ENCODE measurements around the gene HOXA3. TPM values are rescaled to one million over a fixed set of nuclear protein-coding genes. Genes with fewer than 3 reads are reported as not detected.

HOXA3 gene
- total RNA-seq, 4 donors from 2014 or later = 3.6 to 8.7 (median 6.6) TPM

GRCh38 chr7:27137640-27138315, 14.6 kb downstream of the HOXA3 start:
- H3K4me1 ChIP-seq = peaks cover 14 to 64% (median 14%) of the 10 kb centered on the region in 3 donors

DNA sequence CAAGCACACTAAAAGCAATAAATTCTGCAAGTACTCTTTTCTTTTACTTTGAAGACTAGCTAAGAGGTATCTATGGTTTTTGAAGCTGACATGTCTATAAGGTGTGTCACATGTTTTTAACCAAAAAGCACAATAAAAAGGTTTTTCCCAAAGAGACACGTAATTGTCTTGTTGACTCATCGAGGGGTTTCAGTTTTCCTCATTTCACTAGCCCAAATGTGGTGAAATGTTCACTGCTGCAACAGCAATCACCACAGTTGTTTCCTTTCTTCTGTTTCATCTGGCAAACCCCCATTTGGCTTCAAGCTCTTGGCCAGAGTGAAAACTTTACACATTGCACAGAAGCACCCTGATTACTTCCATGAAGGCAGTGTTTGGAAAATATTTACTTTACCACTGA, 18.0 kb downstream of the HOXA3 start:
- peaks cover 14 to 61% (median 18%) of the 10 kb centered on the region in 3 donors for H3K4me1 ChIP-seq
- peak overlapping the region in 3 of 4 donors; percentile 16 to 63 (median 56) for H3K27ac ChIP-seq
- H3K36me3 ChIP-seq = no peaks in the 10 kb centered on the region
- H3K27me3 ChIP-seq = peaks cover 0 to 16% (median 0%) of the 10 kb centered on the region in 4 donors
- DNase-seq = no peak
- H3K4me3 ChIP-seq = no peak overlapping the region
- WGBS, 2 donors = 0 to 2% methylated on average over 2 of the region's 2 CpGs
- TF ChIP-seq, protein P1, sequence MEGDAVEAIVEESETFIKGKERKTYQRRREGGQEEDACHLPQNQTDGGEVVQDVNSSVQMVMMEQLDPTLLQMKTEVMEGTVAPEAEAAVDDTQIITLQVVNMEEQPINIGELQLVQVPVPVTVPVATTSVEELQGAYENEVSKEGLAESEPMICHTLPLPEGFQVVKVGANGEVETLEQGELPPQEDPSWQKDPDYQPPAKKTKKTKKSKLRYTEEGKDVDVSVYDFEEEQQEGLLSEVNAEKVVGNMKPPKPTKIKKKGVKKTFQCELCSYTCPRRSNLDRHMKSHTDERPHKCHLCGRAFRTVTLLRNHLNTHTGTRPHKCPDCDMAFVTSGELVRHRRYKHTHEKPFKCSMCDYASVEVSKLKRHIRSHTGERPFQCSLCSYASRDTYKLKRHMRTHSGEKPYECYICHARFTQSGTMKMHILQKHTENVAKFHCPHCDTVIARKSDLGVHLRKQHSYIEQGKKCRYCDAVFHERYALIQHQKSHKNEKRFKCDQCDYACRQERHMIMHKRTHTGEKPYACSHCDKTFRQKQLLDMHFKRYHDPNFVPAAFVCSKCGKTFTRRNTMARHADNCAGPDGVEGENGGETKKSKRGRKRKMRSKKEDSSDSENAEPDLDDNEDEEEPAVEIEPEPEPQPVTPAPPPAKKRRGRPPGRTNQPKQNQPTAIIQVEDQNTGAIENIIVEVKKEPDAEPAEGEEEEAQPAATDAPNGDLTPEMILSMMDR (IDR thresholded peaks at IDR 0.05) = no peak
- no peak for TF ChIP-seq POLR2A (IDR thresholded peaks at IDR 0.05)
- no peaks in the 10 kb centered on the region for H3K9me3 ChIP-seq
- intact Hi-C loops (cut with DNase I) = no loop called here

More at GRCh38 chr7:27137640-27138315, 14.6 kb downstream of the HOXA3 start:
- Histone ChIP-seq H3K27me3 (peaks cover 0 to 41% (median 0%) of the 10 kb centered on the region in 4 donors), H3K36me3 (no peaks in the 10 kb centered on the region), H3K4me3 (no peak overlapping the region), H3K9me3 (no peaks in the 10 kb centered on the region), H3K27ac (peak overlapping the region in 3 of 4 donors; percentile 79 to 92 (median 86))
- TF ChIP-seq POLR2A (IDR thresholded peaks at IDR 0.05) = no peak
- TF ChIP-seq, protein P1 (IDR thresholded peaks at IDR 0.05) = no peak
- DNase-seq = no peak
- WGBS, 2 donors = 90% methylated on average over 2 of the region's 2 CpGs
- intact Hi-C loops (cut with DNase I) = no loop called here

- peaks cover 14 to 69% (median 20%) of the 10 kb centered on the region in 3 donors for H3K4me1 ChIP-seq
- H3K36me3 ChIP-seq = no peaks in the 10 kb centered on the region
- peaks cover 0 to 9% (median 0%) of the 10 kb centered on the region in 4 donors for H3K27me3 ChIP-seq
- no peak for DNase-seq
- H3K4me3 ChIP-seq = no peak overlapping the region
- 72 to 77% methylated on average over 18 of the region's 18 CpGs for WGBS, 2 donors
- peak overlapping the region in 3 of 4 donors; percentile 16 to 63 (median 56) for H3K27ac ChIP-seq
- H3K9me3 ChIP-seq = no peaks in the 10 kb centered on the region
- TF ChIP-seq, protein P1 (IDR thresholded peaks at IDR 0.05) = no peak
- TF ChIP-seq POLR2A (IDR thresholded peaks at IDR 0.05) = no peak
- intact Hi-C loops (cut with DNase I) = no loop called here
Observed at GRCh38 chr7:27133409-27134231, 18.8 kb downstream of the HOXA3 start.

GRCh38 chr7:27132978-27133377, 19.4 kb downstream of the HOXA3 start:
- Histone ChIP-seq H3K36me3 (no peaks in the 10 kb centered on the region), H3K4me1 (peaks cover 14 to 75% (median 27%) of the 10 kb centered on the region in 3 donors), H3K9me3 (no peaks in the 10 kb centered on the region), H3K4me3 (no peak overlapping the region), H3K27ac (no peak overlapping the region), H3K27me3 (peaks cover 0 to 9% (median 0%) of the 10 kb centered on the region in 4 donors)
- no peak for DNase-seq
- 77 to 81% methylated on average over 6 of the region's 6 CpGs for WGBS, 2 donors
- TF ChIP-seq, protein P1 (IDR thresholded peaks at IDR 0.05) = no peak
- TF ChIP-seq POLR2A (IDR thresholded peaks at IDR 0.05) = no peak
- intact Hi-C loops (cut with DNase I) = no loop called here

DNA sequence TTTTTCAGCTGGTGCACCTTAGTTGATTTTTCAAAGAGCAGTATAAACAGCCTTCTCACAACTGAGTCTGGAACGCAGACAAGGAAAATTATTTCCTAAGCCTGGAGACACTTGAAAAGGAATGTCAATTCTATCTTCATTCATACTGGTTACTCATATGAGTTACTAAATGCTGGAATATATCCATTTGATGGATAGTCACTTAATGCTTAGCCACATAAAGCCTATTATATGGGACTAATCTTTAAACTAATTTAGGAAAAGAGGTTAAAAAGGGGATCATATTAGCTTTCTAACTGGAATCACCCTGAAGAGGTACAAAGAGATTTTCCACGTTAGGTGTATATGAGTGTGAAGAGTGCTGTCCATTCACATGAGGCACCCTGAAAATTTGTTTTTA, 20.2 kb downstream of the HOXA3 start:
- peaks cover 14 to 81% (median 34%) of the 10 kb centered on the region in 3 donors for H3K4me1 ChIP-seq
- 48 to 52% methylated on average over 2 of the region's 2 CpGs for whole genome bisulfite sequencing, 2 donors

More for the DNA sequence above, 20.2 kb downstream of the HOXA3 start:
- H3K4me3 ChIP-seq = no peak overlapping the region
- no peak overlapping the region for H3K27ac ChIP-seq
- TF ChIP-seq, protein P1 (IDR thresholded peaks at IDR 0.05) = no peak
- no peak for TF ChIP-seq POLR2A (IDR thresholded peaks at IDR 0.05)
- no peaks in the 10 kb centered on the region for H3K9me3 ChIP-seq
- peaks cover 0 to 7% (median 0%) of the 10 kb centered on the region in 4 donors for H3K27me3 ChIP-seq
- no peaks in the 10 kb centered on the region for H3K36me3 ChIP-seq
- intact Hi-C loops (cut with DNase I) = no loop called here
- DNase-seq = no peak

All from esophagus squamous epithelium (tissue), 5 donors.